Daoy (cell line): ENCODE measurements around the gene TRRAP. TPM values are rescaled to one million over a fixed set of nuclear protein-coding genes. Genes with fewer than 3 reads are reported as not detected.

Source experiments
- DNase-seq: peaks from one replicate; pipeline ENCODE4 v3.0.0-alpha.2; 2015; ENCODE audit warnings: low read depth
- total RNA-seq: library from RNA; depleted of rRNA; stranded (reverse); fragments of >200 nt; shearing (Covaris generic); gene quantifications from 2 replicates; pipeline ENCODE4 v1.2.3, GENCODE V29; 2014

The TRRAP gene
- total RNA-seq, 1 experiment from 2014 or later: 17.9 TPM

GRCh38 chr7:99006739-99007424 lies 128.6 kb downstream of the TRRAP start:
- no peak for DNase-seq

- DNase-seq: no peak
Measured at GRCh38 chr7:99008181-99008631, 129.9 kb downstream of the TRRAP start.

GRCh38 chr7:99008921-99009530 lies 130.7 kb downstream of the TRRAP start:
- DNase-seq: no peak

- DNase-seq: no peak
Measured at GRCh38 chr7:99010281-99010680, 131.9 kb downstream of the TRRAP start.

- no peak for DNase-seq
Measured at GRCh38 chr7:99011341-99011705, 133.0 kb downstream of the TRRAP start.

- DNase-seq: no peak
Measured at GRCh38 chr7:99011706-99012404, 133.5 kb downstream of the TRRAP start.

- no peak for DNase-seq
Measured at GRCh38 chr7:99012722-99013121, 134.4 kb downstream of the TRRAP start.

- no peak for DNase-seq
Measured at GRCh38 chr7:99013266-99014112, 135.2 kb downstream of the TRRAP start.

GRCh38 chr7:99014113-99014985 lies 136.0 kb downstream of the TRRAP start:
- no peak for DNase-seq

- no peak for DNase-seq
Measured at GRCh38 chr7:99016196-99016595, 137.9 kb downstream of the TRRAP start.

- no peak for DNase-seq
Measured at GRCh38 chr7:99019523-99020412, 141.4 kb downstream of the TRRAP start.

- no peak for DNase-seq
Measured at GRCh38 chr7:99020413-99020715, 142.0 kb downstream of the TRRAP start.

GRCh38 chr7:99021941-99022560 lies 143.7 kb downstream of the TRRAP start:
- no peak for DNase-seq

GRCh38 chr7:99024066-99024465 lies 145.7 kb downstream of the TRRAP start:
- DNase-seq: no peak

GRCh38 chr7:99027241-99027640 lies 148.9 kb downstream of the TRRAP start:
- no peak for DNase-seq

GRCh38 chr7:99027841-99028240 lies 149.5 kb downstream of the TRRAP start:
- DNase-seq: no peak

GRCh38 chr7:99028261-99028973 lies 150.1 kb downstream of the TRRAP start:
- DNase-seq: no peak

- DNase-seq: no peak
Measured at GRCh38 chr7:99029466-99030435, 151.4 kb downstream of the TRRAP start.
